DND-41 (cell line): ENCODE measurements around the gene CARD10.

Experiments used
- CTCF ChIP-seq: IDR thresholded peaks from 2 replicates; pipeline ENCODE4 v1.5.1; 2012; ENCODE audit warnings: borderline replicate concordance, low read length, moderate library complexity, mild to moderate bottlenecking; ENCODE audit not compliant: poor library complexity, severe bottlenecking; ENCODE audit errors: extremely low read depth
- EZH2 ChIP-seq: IDR thresholded peaks from 3 replicates; pipeline ENCODE4 v1.6.1; 2012; ENCODE audit warnings: borderline replicate concordance, low read depth, mild to moderate bottlenecking, moderate library complexity, low read length, inconsistent platforms; ENCODE audit not compliant: severe bottlenecking

GRCh38 chr22:37493979-37494378 lies 25.2 kb downstream of the CARD10 start:
- TF ChIP-seq EZH2 = no peak
- TF ChIP-seq CTCF = no peak
